Measurements from ENCODE around the gene SEC31A. TPM values are rescaled to one million over a fixed set of nuclear protein-coding genes. Genes with fewer than 3 reads are reported as not detected.

Gene SEC31A
- total RNA-seq, 4 donors from 2014 or later = 195 to 283 (median 268) TPM

GRCh38 chr4:82811392-82811791 is 79.6 kb downstream of the SEC31A start:
- Histone ChIP-seq H3K9me3 (no peaks in the 10 kb centered on the region), H3K36me3 (no peaks in the 10 kb centered on the region), H3K27me3 (no peaks in the 10 kb centered on the region), H3K4me1 (no peaks in the 10 kb centered on the region), H3K27ac (no peak overlapping the region), H3K4me3 (no peak overlapping the region)
- DNase-seq = no peak
- TF ChIP-seq, protein P1, sequence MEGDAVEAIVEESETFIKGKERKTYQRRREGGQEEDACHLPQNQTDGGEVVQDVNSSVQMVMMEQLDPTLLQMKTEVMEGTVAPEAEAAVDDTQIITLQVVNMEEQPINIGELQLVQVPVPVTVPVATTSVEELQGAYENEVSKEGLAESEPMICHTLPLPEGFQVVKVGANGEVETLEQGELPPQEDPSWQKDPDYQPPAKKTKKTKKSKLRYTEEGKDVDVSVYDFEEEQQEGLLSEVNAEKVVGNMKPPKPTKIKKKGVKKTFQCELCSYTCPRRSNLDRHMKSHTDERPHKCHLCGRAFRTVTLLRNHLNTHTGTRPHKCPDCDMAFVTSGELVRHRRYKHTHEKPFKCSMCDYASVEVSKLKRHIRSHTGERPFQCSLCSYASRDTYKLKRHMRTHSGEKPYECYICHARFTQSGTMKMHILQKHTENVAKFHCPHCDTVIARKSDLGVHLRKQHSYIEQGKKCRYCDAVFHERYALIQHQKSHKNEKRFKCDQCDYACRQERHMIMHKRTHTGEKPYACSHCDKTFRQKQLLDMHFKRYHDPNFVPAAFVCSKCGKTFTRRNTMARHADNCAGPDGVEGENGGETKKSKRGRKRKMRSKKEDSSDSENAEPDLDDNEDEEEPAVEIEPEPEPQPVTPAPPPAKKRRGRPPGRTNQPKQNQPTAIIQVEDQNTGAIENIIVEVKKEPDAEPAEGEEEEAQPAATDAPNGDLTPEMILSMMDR (IDR thresholded peaks at IDR 0.05) = no peak
- TF ChIP-seq POLR2A (IDR thresholded peaks at IDR 0.05) = no peak

- no peaks in the 10 kb centered on the region for H3K4me1 ChIP-seq
- no peaks in the 10 kb centered on the region for H3K36me3 ChIP-seq
- no peaks in the 10 kb centered on the region for H3K9me3 ChIP-seq
- no peak for TF ChIP-seq POLR2A (IDR thresholded peaks at IDR 0.05)
- TF ChIP-seq, protein P1 (IDR thresholded peaks at IDR 0.05) = no peak
- H3K4me3 ChIP-seq = no peak overlapping the region
- no peaks in the 10 kb centered on the region for H3K27me3 ChIP-seq
- H3K27ac ChIP-seq = no peak overlapping the region
- DNase-seq = no peak
Measured at GRCh38 chr4:82810176-82810575, 80.8 kb downstream of the SEC31A start.

DNA sequence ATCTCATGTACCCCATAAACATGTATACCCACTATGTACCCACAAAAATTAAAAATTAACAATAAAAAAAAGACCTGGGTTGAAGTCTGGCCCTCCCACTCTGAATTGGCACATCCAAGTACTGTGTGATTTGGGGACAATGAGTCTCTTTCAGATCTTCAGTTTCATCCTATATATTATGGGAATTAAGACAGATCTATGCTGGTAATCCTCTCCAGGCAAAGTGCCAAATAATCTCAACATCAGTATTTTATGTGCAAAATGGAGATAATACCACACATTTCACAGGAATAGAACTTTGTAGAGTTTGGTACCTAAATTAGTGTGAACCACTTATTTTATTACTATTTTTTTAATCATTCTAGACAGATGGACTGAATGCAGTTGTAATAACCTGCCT is 81.3 kb downstream of the SEC31A start:
- DNase-seq = no peak
- TF ChIP-seq POLR2A (IDR thresholded peaks at IDR 0.05) = no peak
- TF ChIP-seq, protein P1 (IDR thresholded peaks at IDR 0.05) = no peak

GRCh38 chr4:82803746-82804145 is 87.2 kb downstream of the SEC31A start:
- Histone ChIP-seq H3K9me3 (no peaks in the 10 kb centered on the region), H3K4me3 (no peak overlapping the region), H3K27me3 (no peaks in the 10 kb centered on the region), H3K4me1 (no peaks in the 10 kb centered on the region), H3K36me3 (no peaks in the 10 kb centered on the region), H3K27ac (no peak overlapping the region)
- TF ChIP-seq, protein P1 (IDR thresholded peaks at IDR 0.05) = no peak
- TF ChIP-seq POLR2A (IDR thresholded peaks at IDR 0.05) = no peak
- no peak for DNase-seq

More for the DNA sequence above, 81.3 kb downstream of the SEC31A start:
- Histone ChIP-seq H3K27ac (no peak overlapping the region), H3K27me3 (no peaks in the 10 kb centered on the region), H3K36me3 (no peaks in the 10 kb centered on the region), H3K4me3 (no peak overlapping the region), H3K4me1 (no peaks in the 10 kb centered on the region), H3K9me3 (no peaks in the 10 kb centered on the region)

- Histone ChIP-seq H3K27me3 (no peaks in the 10 kb centered on the region), H3K4me3 (no peak overlapping the region), H3K4me1 (peaks cover 0 to 7% (median under 1%) of the 10 kb centered on the region in 4 donors), H3K27ac (no peak overlapping the region), H3K36me3 (no peaks in the 10 kb centered on the region), H3K9me3 (no peaks in the 10 kb centered on the region)
- no peak for DNase-seq
- TF ChIP-seq, protein P1 (IDR thresholded peaks at IDR 0.05) = no peak
- no peak for TF ChIP-seq POLR2A (IDR thresholded peaks at IDR 0.05)
Measured at GRCh38 chr4:82802911-82803310, 88.0 kb downstream of the SEC31A start.

Measured in Peyer's patch (tissue), 4 donors.